Uterus (tissue), 2 donors: ENCODE measurements around the gene REELD1.

Experiments
- CTCF ChIP-seq, 4 experiments: fragments of 200-600 bp in 2 of 4; fragments of 450-650 bp in 2 of 4; sonication (generic) in 2 of 4; IDR thresholded peaks; one replicate each; pipeline ENCODE4 v1.5.1; 2016 to 2019; ENCODE audit warnings: antibody characterized with exemption in 4 of 4, mild to moderate bottlenecking in 2 of 4, moderate library complexity in 1 of 4
- POLR2A ChIP-seq, 2 donors: fragments of 450-650 bp; IDR thresholded peaks; one replicate each; pipeline ENCODE4 v1.6.1; 2016; ENCODE audit warnings: antibody characterized with exemption in 2 of 2, mild to moderate bottlenecking in 1 of 2, moderate library complexity in 1 of 2

GRCh38 chr4:146182443-146182842 is 31.9 kb upstream of the REELD1 start:
- TF ChIP-seq CTCF (IDR thresholded peaks at IDR 0.05) (no peak), POLR2A (IDR thresholded peaks at IDR 0.05) (no peak)
